ENCODE measurements around the gene OTOA.

Gene OTOA

GRCh38 chr16:21650521-21650920 is 13.2 kb upstream of the OTOA start:
- DNase-seq (ENCODE audit: low read depth): no peak
- no peak for TF ChIP-seq CTCF (IDR thresholded peaks at IDR 0.05; ENCODE audit: control insufficient read depth, insufficient read depth, low read depth, low read length, missing control alignments)
- no peak overlapping the region for H3K4me3 ChIP-seq (ENCODE audit: control insufficient read depth, low read depth, low read length)

GRCh38 chr16:21651515-21651914 is 12.3 kb upstream of the OTOA start:
- DNase-seq (ENCODE audit: low read depth): no peak
- H3K4me3 ChIP-seq (ENCODE audit: control insufficient read depth, low read depth, low read length): no peak overlapping the region
- no peak for TF ChIP-seq CTCF (IDR thresholded peaks at IDR 0.05; ENCODE audit: control insufficient read depth, insufficient read depth, low read depth, low read length, missing control alignments)

GRCh38 chr16:21652453-21652852 is 11.3 kb upstream of the OTOA start, which contains the start of gene IGSF6:
Gene IGSF6, minus strand, starts transcription at chr16:21652608. Its CDS starts 10 bp downstream, at chr16:21652598.
- no peak within 1 kb of the TSS for H3K4me3 ChIP-seq (ENCODE audit: control insufficient read depth, low read depth, low read length)
- TF ChIP-seq CTCF (IDR thresholded peaks at IDR 0.05; ENCODE audit: control insufficient read depth, insufficient read depth, low read depth, low read length, missing control alignments): no peak
- DNase-seq (ENCODE audit: low read depth): no peak

- no peak for TF ChIP-seq CTCF (IDR thresholded peaks at IDR 0.05; ENCODE audit: control insufficient read depth, insufficient read depth, low read depth, low read length, missing control alignments)
- DNase-seq (ENCODE audit: low read depth): no peak
- no peak overlapping the region for H3K4me3 ChIP-seq (ENCODE audit: control insufficient read depth, low read depth, low read length)
Observed at GRCh38 chr16:21653571-21653970, 10.2 kb upstream of the OTOA start.

- TF ChIP-seq CTCF (IDR thresholded peaks at IDR 0.05; ENCODE audit: control insufficient read depth, insufficient read depth, low read depth, low read length, missing control alignments): no peak
- no peak overlapping the region for H3K4me3 ChIP-seq (ENCODE audit: control insufficient read depth, low read depth, low read length)
- no peak for DNase-seq (ENCODE audit: low read depth)
Observed at GRCh38 chr16:21654466-21654865, 9.3 kb upstream of the OTOA start.

- DNase-seq (ENCODE audit: low read depth): no peak
- H3K4me3 ChIP-seq (ENCODE audit: control insufficient read depth, low read depth, low read length): no peak overlapping the region
- TF ChIP-seq CTCF (IDR thresholded peaks at IDR 0.05; ENCODE audit: control insufficient read depth, insufficient read depth, low read depth, low read length, missing control alignments): no peak
Observed at GRCh38 chr16:21654881-21655280, 8.9 kb upstream of the OTOA start.
